ENCODE measurements around the gene PEX11A.
A peak's percentile ranks its signal among the peaks of the same experiment; 100 is the strongest.

PEX11A gene

DNA sequence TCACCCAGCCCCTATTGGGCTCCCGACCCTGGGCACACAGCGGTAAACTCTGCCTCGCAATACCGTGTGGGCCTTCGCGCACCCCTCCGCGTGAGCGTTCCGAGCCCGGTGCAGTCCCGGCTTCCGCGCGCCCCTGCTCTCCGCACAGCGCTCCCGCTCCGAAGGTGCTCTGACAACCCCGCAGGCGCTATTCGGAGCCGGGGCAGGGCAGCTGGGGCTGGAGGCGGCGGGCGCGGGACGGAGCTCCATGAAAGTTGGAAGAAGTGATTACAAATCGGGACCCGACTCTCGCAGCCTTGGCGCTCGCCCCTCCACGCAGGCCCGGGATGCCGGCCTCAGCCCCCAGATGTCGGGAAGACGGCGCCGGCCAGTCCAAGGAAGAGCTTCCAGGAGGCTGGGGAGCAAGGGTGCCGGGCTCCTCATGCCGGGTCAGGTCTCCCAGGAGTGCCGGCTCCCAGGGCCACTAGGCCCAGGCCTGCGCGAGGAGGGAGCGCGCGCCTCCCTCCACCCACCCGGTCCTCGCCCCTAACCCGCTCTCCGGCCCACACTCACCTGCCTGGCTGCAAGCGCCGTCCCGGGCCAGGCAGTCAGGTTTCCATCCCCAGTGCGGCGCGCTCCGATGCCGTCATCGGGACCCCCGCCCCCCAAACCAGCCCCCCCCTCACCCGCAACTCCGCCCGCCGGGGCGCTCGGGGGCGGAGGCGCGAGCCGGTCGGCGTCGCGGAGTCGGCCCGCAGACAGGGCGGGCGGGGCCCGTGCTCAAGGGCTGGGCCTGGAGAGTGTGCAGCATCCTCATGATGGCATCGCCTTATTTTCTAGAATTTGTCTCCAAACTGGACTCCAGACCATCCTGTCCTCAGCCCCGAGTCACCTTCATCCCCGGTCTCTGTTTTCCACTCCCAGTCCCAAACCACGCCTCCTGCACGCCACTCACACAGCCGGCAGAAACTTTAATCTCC, 35.4 kb downstream of the PEX11A start, which contains the start of gene KIF7:
TSS of gene KIF7 (minus strand) at position 621 of the 959 bp plus-strand sequence. CDS start 2,537 bp downstream, outside the sequence.
- DNase-seq (ENCODE audit: low spot score) = peak; percentile 90

DNA sequence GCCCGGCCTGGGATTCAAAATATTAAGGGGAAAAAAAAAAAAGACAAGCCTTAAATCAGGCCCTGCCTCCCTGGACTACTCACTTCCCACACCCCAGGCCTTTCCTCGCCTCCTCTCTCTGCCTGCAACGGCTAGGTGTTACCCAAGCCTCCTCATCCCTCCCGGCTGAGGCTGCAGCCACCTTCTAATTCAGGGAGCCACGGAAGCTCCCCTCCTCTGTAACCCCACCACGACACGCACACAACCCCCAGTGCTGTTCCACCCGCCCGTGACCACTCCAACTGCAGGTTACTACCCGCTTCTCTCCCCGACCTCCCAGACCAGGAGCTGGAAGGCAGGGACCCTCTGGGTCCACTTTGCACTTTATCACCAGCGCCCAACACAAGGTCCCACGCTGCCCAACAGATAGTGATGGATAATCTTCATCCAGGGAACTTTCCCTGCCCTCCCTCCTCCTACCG, 36.2 kb downstream of the PEX11A start:
- DNase-seq (ENCODE audit: low spot score) = no peak

DNA sequence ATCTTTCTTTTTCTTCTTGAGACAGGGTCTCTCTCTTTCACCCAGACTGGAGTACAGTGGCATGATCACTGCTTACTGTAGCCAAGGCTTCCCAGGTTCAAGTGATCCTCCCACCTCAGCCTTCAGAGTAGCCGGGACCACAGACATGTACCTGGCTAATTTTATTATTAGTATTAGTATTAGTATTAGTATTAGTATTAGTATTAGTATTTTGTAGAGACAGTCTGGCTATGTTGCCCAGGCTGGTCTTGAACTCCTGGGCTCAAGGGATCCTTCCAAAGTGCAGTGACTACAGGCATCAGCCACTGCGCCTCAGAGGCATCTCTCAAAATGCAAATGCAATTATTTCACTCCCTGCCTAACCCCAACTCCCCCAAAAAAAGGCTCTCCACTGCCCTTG, 37.0 kb downstream of the PEX11A start:
- no peak for DNase-seq (ENCODE audit: low spot score)

DNA sequence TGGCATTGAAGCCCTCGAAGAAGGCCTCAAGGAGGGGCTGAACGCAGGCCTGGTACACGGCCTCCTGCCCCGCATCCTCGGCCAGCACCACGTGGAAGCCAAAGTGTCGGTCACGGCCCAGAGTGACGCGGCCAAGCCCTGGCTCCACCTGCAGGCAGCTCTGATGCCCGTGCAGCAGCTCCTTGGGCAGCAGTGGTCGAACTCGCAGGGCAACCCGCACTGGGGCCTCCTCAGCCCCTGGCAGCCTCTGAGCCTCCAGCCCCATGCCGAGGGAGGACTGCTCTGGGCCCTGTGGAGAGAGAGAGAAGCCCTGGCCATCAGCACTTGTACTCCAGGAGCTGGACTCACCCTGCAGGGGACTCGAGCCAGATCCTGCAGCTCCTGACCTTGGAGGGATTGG, 37.9 kb downstream of the PEX11A start:
- no peak for DNase-seq (ENCODE audit: low spot score)

DNA sequence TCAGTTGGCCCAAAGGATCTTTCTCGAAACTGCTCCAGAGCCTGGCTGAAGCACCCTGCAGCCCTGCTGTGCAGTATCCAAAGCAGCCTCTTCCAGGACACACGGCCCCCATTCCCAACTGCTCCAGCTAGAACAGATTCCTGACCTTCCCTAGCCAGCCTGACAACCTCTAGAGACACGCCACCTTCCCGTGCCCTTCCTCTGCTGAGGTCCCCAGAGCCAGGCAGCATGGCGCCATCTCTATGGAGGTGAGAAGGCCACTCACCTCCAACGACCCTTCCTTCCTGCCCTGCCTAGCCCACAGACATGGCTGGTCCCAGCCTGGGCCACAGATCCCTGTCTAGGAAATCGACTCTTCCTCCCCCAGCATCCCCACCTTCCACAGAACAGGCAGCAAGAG, 38.4 kb downstream of the PEX11A start:
- DNase-seq (ENCODE audit: low spot score) = no peak

DNA sequence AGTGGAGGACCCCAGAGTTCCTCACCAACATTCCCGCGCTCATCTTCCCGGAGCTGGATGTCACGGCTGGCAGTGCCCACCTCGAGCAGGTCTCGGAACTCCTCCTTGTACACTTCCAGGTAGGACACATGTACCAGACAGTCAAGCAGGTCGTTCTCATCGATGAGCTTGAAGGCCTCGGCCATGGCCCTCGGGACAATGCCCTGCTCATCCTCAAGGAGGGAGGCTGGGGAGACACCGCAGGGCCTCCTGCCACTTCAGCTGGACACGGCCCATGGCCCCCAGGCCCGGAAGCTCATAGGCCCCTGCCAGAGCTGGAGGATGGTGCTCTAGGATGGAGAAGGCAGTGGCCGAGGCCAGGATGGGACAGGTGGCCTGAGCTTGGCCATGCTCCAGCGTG, 40.8 kb downstream of the PEX11A start:
- DNase-seq (ENCODE audit: low spot score) = no peak

DNA sequence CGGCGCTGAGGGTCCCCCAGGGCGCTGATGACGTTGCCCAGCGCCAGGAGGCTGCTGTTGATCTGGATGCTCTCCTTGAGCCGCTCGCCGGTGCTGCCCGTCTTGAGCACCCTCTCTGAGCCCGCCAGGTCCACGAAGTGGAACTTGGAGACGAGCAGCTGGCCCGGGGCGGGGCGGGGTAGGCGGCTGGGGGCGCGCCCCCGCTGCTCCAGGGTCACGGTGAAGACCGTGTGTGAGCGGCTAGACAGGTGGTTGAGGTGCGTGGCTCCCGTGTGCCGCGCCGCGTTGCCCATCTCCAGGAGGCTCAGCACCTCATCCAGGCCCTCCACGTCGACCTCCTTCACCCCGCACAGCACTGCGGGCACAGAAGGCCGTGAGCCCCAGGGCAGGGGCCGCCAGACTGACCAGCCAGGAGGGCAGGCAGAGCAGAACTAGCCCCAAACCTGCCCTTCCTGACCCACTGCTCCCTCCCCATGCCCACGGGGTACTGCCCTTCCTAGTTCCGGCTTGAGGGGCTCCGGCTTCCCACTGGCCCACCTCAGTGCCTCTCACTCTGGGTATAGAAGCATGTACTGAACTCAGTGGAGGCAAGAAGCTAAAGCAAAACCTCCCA, 41.4 kb downstream of the PEX11A start:
- no peak for DNase-seq (ENCODE audit: low spot score)

DNA sequence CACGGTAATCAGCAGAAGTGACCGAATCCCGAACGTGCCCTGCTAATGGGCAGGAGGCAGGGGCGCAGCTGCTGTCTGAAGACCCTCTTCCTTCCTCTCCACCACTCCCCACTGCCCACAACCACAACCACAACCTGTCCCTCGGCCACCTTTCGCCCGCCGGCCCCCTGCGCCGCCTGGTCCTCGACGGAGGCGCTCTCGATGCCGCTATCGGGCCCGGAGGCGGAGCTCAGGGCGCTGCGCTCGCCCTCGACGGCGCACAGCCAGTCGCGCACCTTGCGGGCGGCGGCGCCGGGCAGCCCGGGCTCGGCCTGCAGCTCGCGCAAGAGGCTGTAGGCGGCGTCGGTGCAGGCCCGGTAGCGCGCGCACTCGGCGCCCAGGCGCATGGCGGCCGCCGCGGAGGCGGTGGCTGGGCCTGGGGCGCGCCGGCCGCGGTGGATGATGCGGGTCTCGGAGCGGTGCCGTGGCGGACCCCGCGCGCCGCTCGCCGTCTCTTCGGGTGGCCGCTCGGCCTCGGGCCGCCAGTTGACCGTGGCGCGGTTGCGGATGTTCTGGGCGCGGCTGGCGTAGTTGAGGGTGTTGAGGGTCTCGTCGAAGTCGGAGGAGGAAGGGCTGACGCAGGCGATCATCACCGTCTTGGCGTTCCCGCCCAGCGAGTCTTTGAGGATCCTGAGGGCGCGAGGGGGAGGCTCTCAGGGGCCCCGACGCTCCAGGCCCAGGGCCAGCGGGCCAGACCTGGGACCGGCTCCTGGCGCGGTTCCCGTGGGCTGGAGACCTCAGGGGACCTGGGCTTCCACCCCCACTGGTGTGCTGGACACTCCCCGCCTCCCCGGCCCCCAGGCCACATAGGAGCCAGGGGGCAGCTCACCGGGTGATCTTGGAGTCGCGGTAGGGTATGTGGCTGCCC, 42.2 kb downstream of the PEX11A start:
- no peak for DNase-seq (ENCODE audit: low spot score)

DNA sequence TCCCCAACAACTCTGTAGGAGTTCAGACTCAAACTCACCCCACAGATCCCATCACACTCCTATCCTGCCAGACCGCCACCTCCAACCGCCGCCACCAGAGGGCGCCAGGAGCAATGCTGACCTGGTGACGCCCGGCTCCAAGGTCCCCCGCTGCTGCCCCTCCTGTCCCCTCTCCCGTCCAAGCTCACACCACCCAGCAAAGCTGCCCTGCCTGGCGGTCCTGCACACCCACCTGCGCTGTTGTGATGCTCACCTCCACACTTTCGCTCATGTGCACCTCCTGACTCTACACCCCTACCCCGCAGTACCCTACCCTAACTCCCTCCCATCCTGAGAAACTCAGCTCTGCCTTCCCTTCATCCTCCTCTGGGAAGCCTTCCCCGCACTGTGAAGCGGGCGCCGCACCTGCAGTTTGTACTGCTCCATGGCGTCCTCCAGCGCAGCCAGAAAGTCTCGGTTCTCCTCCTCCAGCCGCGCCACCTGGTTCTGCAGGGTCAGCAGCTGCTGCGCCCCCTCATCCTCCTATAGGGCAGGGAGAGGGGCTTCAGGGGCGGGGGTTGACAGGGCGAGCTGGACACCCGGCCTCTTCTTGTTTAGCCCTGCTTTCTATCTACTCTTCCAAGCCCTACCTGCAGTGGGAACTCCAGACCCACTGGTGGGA, 43.2 kb downstream of the PEX11A start:
- peak; percentile 90 for DNase-seq (ENCODE audit: low spot score)

DNA sequence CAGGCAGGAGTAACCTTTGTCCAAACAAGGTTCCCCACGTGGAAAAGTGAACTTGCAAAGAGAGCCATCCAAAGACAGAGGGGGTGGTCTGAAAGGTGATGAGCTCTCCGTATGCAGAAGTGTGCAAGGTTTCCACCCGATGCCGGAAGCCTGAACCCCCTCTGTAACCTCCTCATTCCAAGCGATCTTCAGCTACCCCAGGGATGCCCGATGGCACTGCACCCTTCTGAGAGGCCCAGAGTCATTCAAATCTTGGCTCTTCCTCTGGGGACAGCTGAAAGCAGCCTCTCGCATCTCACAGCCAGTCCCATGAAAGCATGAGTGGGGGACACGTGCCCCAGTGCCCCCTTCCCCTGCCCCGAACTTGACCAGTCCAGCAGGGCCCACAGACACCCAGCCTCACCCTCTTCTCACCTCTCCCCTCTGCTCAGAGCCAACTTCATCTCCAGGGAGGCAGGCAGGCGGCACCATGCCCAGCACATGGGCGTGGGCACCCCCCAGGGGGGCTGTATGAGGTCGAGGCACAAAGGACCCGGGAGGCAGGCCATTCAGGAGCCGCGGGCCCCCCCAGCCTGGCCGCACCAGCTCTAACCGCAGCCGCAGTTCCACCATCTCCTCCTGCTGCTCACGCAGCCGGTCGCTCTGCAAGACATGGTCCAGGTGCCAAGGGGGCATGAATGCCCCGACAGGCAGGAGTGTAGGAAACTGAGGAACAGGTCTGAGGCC, 44.0 kb downstream of the PEX11A start:
- no peak for DNase-seq (ENCODE audit: low spot score)

DNA sequence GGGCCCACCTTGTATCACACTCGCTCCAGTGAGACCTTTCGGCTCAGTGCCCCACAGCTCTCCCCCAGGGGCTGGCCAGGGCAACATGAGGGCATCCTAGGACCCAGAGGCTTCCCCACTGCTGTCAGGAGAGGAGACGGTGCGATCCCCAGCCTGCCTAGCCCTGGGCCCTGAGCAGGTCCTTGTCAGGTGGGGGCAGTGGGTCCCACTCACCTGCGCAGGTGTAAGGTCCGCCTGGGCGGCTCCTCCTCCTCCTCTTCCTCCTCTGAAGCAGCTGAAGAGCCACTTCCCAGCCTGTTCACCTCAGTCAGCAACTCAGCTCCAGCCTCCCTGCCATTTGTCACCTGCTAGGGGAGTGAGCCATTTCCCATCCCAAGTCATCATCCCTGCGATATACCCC, 44.9 kb downstream of the PEX11A start:
- no peak for DNase-seq (ENCODE audit: low spot score)

DNA sequence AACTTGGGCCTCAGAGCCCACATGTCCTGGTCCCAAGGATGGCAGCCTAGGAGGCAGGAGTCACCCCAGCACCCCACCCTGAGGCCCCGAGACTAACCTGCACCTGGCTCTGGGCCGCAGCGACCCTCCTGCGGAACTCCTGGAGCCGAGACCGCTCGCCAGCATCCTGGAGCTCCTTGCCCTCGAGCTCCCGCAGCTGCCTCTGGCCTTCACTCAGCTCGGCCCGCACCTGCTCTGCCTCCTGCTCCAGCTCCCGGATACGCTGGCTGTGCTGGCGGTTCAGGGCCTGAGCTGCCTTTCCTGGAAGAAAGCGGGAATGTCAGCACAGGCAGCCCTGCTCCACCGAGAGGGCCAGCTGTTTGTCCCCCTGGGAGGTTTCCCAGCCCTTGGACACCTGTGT, 48.4 kb downstream of the PEX11A start:
- DNase-seq (ENCODE audit: low spot score) = no peak

DNA sequence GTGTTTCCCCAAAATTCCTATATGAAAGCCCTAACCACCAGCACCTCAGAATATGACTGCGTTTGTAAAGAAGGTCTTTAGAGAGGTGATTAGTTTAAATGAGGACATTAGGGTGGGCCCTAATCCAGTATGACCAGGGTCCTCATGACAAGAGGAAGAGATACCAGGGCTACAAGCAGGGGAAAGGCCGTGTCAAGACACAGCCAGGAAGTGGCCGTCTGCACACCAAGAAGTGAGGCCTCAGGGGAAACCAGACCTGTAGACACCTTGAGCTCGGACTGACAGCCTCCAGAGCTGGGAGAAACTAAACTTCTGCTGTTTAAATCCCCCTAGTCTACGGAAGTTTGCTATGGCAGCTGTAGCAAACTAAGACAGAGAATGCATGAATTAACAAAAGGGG, 49.5 kb downstream of the PEX11A start:
- no peak for DNase-seq (ENCODE audit: low spot score)

DNA sequence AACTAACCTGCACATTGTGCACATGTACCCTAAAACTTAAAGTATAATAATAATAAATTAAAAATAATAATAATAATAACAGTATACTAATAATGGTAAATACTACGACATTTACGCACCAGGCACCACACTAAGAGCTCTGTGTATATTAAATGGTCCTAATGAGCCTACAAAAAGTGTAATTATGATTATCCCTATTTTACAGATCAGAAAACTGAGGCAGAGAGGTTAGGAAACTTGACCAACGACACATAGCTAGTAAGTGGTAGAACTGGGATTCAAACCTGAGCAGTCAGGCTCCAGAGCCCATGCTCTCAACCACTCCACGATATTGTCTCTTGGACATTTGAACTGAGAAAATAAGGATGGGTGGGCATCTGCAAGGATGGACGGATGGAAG, 50.3 kb downstream of the PEX11A start:
- no peak for DNase-seq (ENCODE audit: low spot score)

DNA sequence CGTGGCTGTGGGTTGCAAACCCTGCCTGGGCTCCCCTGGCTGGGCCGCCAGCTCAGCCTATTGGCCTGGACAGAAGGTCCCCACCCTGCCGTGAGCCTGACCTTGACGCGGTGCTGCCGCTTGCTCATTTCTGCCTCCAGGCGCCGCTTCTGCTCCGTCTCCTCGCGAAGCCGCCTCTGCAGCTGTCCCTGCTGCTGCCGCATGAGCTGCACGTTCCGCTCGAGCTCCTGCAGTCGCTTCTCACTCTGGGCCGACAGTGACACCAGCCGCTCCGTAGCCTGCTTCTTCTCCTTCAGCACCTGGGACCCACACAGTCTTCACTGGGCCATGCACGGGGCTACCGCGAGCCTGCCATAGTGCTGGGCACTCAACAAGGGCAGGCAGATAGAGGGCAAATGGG, 57.0 kb downstream of the PEX11A start:
- DNase-seq (ENCODE audit: low spot score) = peak; percentile 24

DNA sequence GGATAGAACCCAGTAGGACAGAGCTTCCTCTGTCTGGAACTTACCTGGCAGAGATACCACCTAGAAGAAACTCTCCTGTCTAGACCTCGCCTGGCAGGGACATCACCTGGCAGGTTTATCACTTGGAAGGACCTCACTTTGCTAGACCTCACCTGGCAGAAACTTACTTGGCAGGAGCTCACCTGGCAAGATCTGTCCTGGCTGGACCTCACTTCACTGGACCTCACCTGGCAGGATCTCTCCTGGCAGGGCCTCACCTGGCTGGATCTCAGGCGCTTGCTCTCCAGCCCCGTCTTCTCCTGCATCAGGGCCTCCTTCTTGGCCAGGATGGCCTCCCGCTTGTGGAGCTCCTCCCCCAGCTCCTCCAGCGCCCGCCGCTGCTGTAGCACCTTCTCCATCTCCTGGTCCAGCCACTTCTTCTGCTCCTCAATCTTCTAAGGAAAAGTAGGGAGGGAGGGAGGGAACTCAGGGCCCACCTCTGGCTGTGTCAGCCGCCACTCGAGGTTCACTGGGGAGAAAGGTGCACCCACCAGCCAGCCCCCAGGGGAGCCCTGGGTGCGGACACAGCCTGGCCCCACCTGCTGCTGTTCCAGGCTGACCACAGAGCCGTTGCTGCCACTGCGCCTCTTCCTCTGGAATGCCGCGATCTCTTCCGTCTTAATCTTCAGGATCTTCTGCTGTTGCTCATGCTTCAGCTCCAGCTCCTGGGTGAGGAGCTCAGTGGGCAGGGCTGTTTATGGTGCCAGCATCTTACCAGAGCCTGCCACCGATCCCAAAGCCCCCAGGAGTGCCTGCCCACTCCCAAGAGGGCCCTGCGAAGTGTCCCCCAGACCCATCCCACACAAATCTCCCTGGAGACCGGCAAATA, 57.8 kb downstream of the PEX11A start:
- DNase-seq (ENCODE audit: low spot score) = peak; percentile 24

DNA sequence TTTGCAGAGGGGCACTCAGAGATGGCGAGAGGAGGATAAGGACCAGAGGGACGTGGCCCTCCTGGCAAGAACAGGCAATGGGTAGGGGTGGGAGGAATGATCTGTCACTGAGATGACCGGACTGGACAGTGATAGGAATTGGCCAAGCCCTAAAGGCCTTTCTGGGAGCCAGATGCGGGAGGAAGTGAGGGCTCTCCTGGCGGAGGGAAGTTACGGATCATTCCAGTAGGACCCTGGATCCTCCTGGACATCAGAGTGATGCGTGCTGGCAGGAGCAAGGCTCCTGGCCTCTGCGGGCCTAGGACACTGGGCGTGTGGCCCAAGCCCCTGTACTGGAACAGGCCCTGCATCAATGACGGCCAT, 58.7 kb downstream of the PEX11A start:
- DNase-seq (ENCODE audit: low spot score) = no peak

Data from ecto neural progenitor cell (in vitro differentiated cells).